Skeletal muscle satellite cell (primary cell): ENCODE data around the gene SNX18. TPM values are rescaled to one million over a fixed set of nuclear protein-coding genes. Genes with fewer than 3 reads are reported as not detected.
"Not testable (repeated sequence)": the region's sequence is repeated elsewhere in the genome, so short reads cannot be mapped to it uniquely, and the experiment has no call there.

Source experiments
- H3K27me3 ChIP-seq: 2 replicates; pipeline ENCODE4 v1.7.0; 2013; ENCODE audit warnings: low read length; ENCODE audit not compliant: control insufficient read depth, insufficient read depth
- H3K36me3 ChIP-seq: 2 replicates; pipeline ENCODE4 v1.7.0; 2013; ENCODE audit warnings: mild to moderate bottlenecking, control low read depth, low read length; ENCODE audit not compliant: insufficient read depth
- H3K4me1 ChIP-seq: 2 replicates; pipeline ENCODE4 v1.7.0; 2013; ENCODE audit warnings: low read length; ENCODE audit not compliant: control insufficient read depth, insufficient read depth
- H3K4me2 ChIP-seq: 2 replicates; pipeline ENCODE4 v1.7.0; 2013; ENCODE audit warnings: mild to moderate bottlenecking, low read length
- H3K4me3 ChIP-seq: 2 replicates; pipeline ENCODE4 v1.7.0; 2013; ENCODE audit warnings: low read length
- H3K9ac ChIP-seq: 2 replicates; pipeline ENCODE4 v1.7.0; 2013; ENCODE audit warnings: mild to moderate bottlenecking, low read depth, low read length, moderate library complexity
- H3K9me3 ChIP-seq: replicated peaks from 2 replicates; pipeline ENCODE4 v1.7.0; 2013; ENCODE audit warnings: mild to moderate bottlenecking, control low read depth, low read length
- total RNA-seq: library from RNA; depleted of rRNA; stranded (reverse); fragments of >200 nt; gene quantifications from 2 replicates; pipeline ENCODE4 v1.2.3, GENCODE V29; 2012; rRNA removed

Gene SNX18
- total RNA-seq: 18.3 and 25.1 TPM in 2 replicates

- H3K27me3 ChIP-seq: no peaks in the 10 kb centered on the region
- no peaks in the 10 kb centered on the region for H3K9me3 ChIP-seq
- peak within 1 kb of the TSS; percentile 76 for H3K4me3 ChIP-seq
- H3K4me1 ChIP-seq: peaks cover 34% of the 10 kb centered on the region
- H3K4me2 ChIP-seq: peak within 1 kb of the TSS; percentile 90
- H3K36me3 ChIP-seq: no peaks in the 10 kb centered on the region
- peak within 1 kb of the TSS; percentile 88 for H3K9ac ChIP-seq
Observed at GRCh38 chr5:54517512-54518145, at the start of gene SNX18. TSS of gene SNX18 (plus strand) at chr5:54517759. CDS start at chr5:54517953, 194 bp downstream.

GRCh38 chr5:54469622-54470021 lies 47.9 kb upstream of the SNX18 start:
- Histone ChIP-seq H3K4me3 (peak overlapping the region; percentile 61), H3K9me3 (no peaks in the 10 kb centered on the region), H3K4me1 (peaks cover 21% of the 10 kb centered on the region), H3K27me3 (no peaks in the 10 kb centered on the region), H3K4me2 (peak overlapping the region; percentile 86), H3K9ac (peak overlapping the region; percentile 71), H3K36me3 (no peaks in the 10 kb centered on the region)

GRCh38 chr5:54470128-54470527 lies 47.4 kb upstream of the SNX18 start:
- Histone ChIP-seq H3K4me2 (peak overlapping the region; percentile 86), H3K4me3 (peak overlapping the region; percentile 61), H3K9me3 (no peaks in the 10 kb centered on the region), H3K27me3 (no peaks in the 10 kb centered on the region), H3K9ac (peak overlapping the region; percentile 71), H3K4me1 (peaks cover 21% of the 10 kb centered on the region), H3K36me3 (no peaks in the 10 kb centered on the region)

- Histone ChIP-seq H3K9ac (peak overlapping the region; percentile 41), H3K36me3 (no peaks in the 10 kb centered on the region), H3K27me3 (no peaks in the 10 kb centered on the region), H3K9me3 (no peaks in the 10 kb centered on the region), H3K4me3 (peak overlapping the region; percentile 54), H3K4me2 (peak overlapping the region; percentile 86), H3K4me1 (peaks cover 21% of the 10 kb centered on the region)
Observed at GRCh38 chr5:54470677-54471076, 46.9 kb upstream of the SNX18 start.

- H3K4me1 ChIP-seq: peaks cover 21% of the 10 kb centered on the region
- no peaks in the 10 kb centered on the region for H3K9me3 ChIP-seq
- H3K4me3 ChIP-seq: no peak overlapping the region
- no peaks in the 10 kb centered on the region for H3K36me3 ChIP-seq
- H3K9ac ChIP-seq: no peak overlapping the region
- H3K4me2 ChIP-seq: no peak overlapping the region
- no peaks in the 10 kb centered on the region for H3K27me3 ChIP-seq
Observed at GRCh38 chr5:54471398-54471797, 46.2 kb upstream of the SNX18 start.

- H3K4me3 ChIP-seq: no peak overlapping the region
- H3K4me2 ChIP-seq: no peak overlapping the region
- H3K4me1 ChIP-seq: peaks cover 14% of the 10 kb centered on the region
- no peak overlapping the region for H3K9ac ChIP-seq
- no peaks in the 10 kb centered on the region for H3K27me3 ChIP-seq
- H3K9me3 ChIP-seq: no peaks in the 10 kb centered on the region
- no peaks in the 10 kb centered on the region for H3K36me3 ChIP-seq
Observed at GRCh38 chr5:54476682-54477081, 40.9 kb upstream of the SNX18 start.

- no peak overlapping the region for H3K9ac ChIP-seq
- H3K9me3 ChIP-seq: no peaks in the 10 kb centered on the region
- H3K4me1 ChIP-seq: peaks cover 14% of the 10 kb centered on the region
- H3K4me3 ChIP-seq: no peak overlapping the region
- no peaks in the 10 kb centered on the region for H3K36me3 ChIP-seq
- no peaks in the 10 kb centered on the region for H3K27me3 ChIP-seq
- H3K4me2 ChIP-seq: no peak overlapping the region
Observed at GRCh38 chr5:54477941-54478478, 39.5 kb upstream of the SNX18 start.

GRCh38 chr5:54480296-54480695 lies 37.3 kb upstream of the SNX18 start:
- H3K9ac ChIP-seq: no peak overlapping the region
- peaks cover 19% of the 10 kb centered on the region for H3K4me1 ChIP-seq
- H3K9me3 ChIP-seq: no peaks in the 10 kb centered on the region
- no peaks in the 10 kb centered on the region for H3K27me3 ChIP-seq
- no peaks in the 10 kb centered on the region for H3K36me3 ChIP-seq
- no peak overlapping the region for H3K4me3 ChIP-seq
- peak overlapping the region; percentile 5 for H3K4me2 ChIP-seq

- no peak overlapping the region for H3K9ac ChIP-seq
- no peak overlapping the region for H3K4me3 ChIP-seq
- H3K4me2 ChIP-seq: no peak overlapping the region
- H3K9me3 ChIP-seq: no peaks in the 10 kb centered on the region
- no peaks in the 10 kb centered on the region for H3K36me3 ChIP-seq
- peaks cover 19% of the 10 kb centered on the region for H3K4me1 ChIP-seq
- no peaks in the 10 kb centered on the region for H3K27me3 ChIP-seq
Observed at GRCh38 chr5:54484219-54484894, 33.2 kb upstream of the SNX18 start.

GRCh38 chr5:54485659-54486058 lies 31.9 kb upstream of the SNX18 start:
- H3K9me3 ChIP-seq, H3K27me3 ChIP-seq, H3K4me3 ChIP-seq, H3K4me2 ChIP-seq, H3K36me3 ChIP-seq, H3K9ac ChIP-seq, H3K4me1 ChIP-seq: not testable (repeated sequence)

GRCh38 chr5:54489648-54489979 lies 27.9 kb upstream of the SNX18 start:
- not testable (repeated sequence) for H3K4me2 ChIP-seq, H3K36me3 ChIP-seq, H3K9ac ChIP-seq, H3K4me3 ChIP-seq, H3K9me3 ChIP-seq, H3K4me1 ChIP-seq
- peaks cover 14% of the 10 kb centered on the region for H3K27me3 ChIP-seq

GRCh38 chr5:54491326-54491725 lies 26.2 kb upstream of the SNX18 start:
- H3K4me1 ChIP-seq: no peaks in the 10 kb centered on the region
- no peaks in the 10 kb centered on the region for H3K36me3 ChIP-seq
- H3K4me3 ChIP-seq: no peak overlapping the region
- H3K27me3 ChIP-seq: peaks cover 15% of the 10 kb centered on the region
- no peaks in the 10 kb centered on the region for H3K9me3 ChIP-seq
- H3K9ac ChIP-seq: no peak overlapping the region
- no peak overlapping the region for H3K4me2 ChIP-seq
